ENCODE results near the gene SLC27A1.
A peak's percentile ranks its signal among the peaks of the same experiment; 100 is the strongest.
"Not testable (repeated sequence)": the region's sequence is repeated elsewhere in the genome, so short reads cannot be mapped to it uniquely, and the experiment has no call there.

The SLC27A1 gene

DNA sequence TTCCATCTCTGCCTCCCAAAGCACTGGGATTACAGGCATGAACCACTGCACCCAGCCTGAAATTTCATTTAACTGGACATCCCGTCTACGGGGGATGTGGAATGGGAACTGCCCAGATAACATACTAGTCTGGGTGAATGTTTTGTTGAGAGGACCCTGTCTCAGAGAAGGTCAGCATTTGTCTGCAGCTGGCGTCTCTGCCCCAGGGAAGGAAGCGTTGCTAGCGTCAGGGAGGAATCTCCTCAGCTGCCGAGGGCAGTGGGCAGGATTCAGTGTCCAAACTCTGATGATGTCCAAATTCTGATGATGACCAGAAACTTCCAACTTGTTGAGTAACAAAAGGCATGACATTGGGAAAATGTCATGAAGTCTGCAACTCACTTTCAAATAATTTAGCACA lies 12.7 kb upstream of the SLC27A1 start:
- no peak for DNase-seq

DNA sequence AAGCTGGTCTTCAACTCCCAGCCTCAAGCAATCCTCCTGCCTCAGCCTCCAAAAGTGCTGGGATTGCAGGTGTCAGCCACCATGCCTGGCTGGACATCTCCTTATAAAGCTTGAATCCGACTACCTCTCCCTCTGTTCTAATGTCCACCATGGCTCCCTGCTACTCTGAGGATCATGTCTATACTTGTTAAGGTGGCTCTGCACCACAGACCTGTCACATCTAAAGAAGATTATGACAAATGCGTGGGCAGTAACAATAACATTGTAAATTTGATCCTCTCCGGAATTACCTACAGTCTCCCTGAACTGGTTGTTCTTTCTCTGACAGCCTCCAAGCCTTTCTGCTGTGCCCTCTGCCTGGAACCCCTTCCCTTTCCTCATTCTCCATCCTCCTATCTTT lies 11.4 kb upstream of the SLC27A1 start:
- DNase-seq, result no peak

DNA sequence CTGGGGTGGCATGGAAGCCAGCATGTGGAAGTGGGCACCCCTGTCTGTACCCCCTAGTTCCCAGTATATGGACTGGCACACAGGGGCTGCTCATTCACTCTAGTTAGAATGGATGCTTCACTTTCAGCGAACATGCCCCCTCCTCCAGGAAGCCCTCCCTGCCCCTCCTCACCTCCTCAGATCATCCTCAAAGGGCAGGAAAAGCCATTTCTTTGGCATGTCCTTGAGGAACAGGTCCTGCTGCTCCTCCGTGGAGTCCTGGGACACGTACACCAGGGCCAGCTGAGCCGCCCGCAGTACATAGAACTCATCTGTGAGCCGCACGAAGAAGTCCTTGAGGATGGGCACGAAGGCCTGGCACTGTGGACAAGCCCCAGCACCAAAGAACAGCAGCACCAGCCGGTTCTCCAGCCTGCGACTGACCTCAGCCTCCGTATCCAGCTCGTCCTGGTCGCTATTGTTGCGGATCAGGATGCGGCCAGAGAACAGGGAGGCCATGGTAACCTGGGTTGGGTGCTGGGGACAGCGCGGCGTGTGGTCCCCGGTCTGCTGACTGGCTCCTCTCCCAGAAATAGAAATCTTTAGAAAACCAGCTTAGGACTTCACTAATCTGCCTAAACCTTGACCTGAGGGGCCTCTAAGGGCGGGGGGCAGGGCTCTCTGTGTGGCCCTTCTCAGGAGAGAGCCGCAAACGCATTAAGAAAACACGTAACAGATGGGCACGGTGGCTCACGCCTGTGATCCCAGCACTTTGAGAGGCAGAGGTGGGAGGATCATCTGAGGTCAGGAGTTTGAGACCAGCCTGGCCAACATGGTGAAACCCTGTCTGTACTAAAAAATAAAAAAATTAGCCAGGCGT lies 9.7 kb upstream of the SLC27A1 start, which contains the start of gene NXNL1:
NXNL1 (minus strand) TSS at position 555 of the 859 bp plus-strand sequence; CDS start at position 498, 57 bp downstream.
- no peak for DNase-seq

DNA sequence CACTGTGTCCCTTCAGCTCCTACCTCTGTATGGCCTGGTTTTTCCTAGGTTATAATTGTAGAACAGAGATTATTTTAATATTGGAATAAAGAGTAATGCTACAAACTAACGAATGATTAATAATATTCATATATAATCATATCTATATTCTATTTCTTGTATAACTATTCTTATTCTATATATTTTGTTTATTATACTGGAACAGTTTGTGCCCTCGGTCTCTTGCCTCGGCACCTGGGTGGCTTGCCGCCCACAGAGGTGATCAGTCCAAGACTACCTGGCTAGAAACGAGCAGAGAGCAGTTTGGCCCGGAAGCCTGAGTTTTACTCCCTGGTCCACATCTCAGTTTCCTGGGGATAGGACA lies 3.9 kb upstream of the SLC27A1 start:
- DNase-seq, result no peak

DNA sequence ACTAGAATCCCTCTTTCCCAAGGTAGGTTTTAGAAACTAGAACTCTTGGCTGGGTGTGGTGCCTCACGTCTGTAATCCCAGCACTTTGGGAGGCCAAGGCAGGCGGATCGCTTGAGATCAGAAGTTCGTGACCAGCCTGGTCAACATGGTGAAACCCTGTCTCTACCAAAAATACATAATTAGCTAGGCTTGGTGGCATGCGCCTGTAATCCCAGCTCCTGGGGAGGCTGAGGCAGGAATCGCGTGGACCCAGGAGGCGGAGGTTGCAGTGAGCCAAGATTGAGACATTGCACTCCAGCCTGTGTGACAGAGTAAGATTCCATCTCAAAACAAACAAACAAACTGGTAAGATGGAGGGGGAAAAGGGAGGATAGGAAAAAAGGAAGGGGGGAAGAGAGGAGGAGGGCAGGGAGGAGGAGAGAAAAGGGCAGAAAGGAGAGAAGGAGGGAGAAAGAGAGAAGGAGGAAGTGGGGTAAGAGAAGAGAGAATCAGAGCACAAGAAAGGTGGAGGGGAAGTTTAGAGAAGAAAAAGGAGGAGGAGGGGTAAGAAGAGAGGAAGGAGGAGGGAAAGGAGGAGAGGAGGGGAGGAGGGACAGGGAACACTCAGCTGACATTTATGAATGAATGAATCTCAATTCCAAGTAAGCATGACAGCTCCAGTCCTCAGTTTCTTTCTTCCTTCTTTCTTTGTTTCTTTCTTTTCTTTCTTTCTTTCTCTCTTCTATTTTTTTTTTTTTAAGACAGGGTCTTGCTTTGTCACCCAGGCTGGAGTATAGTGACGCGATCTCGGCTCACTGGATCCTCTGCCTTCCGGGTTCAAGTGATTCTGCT lies 2.6 kb upstream of the SLC27A1 start:
- DNase-seq, result no peak

DNA sequence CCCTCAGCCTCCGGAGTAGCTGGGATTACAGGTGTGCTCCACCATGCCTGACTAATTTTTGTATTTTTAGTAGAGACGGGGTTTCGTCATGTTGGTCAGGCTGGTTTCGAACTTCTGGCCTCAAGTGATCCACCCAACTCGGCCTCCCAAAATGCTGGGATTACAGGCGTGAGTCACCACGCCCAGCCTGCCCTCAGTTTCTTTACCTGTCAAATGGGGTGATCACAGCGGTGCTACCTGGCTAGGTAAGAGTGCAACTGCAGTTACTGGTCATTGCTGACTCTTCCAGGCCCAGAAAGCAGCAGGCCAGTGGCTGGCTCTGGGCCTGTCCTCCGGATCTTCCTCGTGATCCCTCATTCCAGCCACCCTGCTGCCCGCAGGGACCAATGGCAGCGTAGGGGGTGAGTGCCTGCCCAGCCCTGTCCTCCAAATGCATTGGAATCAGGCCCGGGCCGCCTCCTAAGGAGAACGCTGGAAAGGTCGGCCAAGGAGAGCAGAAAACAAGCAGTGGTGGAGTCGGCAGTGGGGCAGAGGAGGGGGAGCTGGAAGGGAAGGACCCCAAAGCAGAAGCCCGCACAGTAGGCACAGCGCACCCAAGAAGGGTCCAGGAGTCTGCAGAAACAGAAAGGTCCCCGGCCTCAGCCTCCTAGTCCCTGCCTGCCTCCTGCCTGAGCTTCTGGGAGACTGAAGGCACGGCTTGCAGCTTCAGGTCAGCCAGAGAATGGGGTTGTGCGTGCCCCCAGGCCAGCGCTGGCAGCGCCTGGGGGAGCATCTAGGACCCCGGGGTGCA lies 1.8 kb upstream of the SLC27A1 start:
- peak in 1 of 2 donors; percentile 51 for DNase-seq

DNA sequence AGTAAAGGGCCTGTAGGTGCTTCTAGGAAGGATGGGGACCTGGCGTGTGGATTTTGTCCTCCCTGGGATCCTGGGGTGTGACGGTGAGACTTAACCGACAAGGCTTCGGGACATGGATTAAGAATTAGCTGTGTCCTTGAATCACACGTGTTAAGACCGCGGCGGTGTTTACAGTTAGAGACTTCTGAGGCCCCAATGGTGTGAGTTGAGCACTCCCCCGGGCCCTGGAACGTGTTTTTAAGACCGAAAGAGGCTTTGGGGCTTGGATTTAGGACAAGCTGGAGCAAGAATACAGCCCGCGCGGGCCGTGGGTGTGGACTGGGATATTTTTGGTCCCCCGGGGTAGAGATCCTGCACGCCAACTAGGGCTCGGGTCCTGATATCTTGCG lies 1.2 kb upstream of the SLC27A1 start:
- no peak for DNase-seq

DNA sequence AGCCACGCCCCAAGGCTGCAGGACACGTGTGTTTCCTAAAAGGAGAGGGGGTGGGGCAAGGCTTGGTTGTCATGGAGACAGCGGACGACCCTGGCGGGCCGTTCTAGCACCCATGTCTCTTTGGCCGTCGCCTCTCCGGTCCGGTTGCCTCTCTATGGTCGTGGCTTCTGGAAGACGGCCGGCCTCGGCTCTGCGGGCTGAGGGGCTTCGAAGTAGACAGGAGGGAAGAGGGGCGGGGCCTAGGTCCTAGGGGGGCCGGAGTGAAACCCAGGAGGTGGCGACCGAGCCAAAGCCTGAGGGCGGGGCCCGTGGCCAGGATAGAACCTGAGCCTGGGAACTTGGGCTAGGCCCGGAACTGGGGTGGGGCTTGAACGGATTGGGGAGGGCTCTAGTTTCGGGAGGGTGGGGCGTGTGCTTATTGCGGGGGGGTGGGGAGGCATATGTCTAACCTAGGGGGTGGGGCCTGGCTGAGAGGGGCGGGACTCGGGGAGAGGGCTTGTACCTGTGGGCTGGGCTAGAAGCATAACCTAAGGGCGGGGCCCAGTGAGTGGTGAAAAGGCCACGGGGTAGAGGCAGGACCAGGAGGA lies 750 bp upstream of the SLC27A1 start:
- peak in 1 of 2 donors; percentile 66 for DNase-seq

DNA sequence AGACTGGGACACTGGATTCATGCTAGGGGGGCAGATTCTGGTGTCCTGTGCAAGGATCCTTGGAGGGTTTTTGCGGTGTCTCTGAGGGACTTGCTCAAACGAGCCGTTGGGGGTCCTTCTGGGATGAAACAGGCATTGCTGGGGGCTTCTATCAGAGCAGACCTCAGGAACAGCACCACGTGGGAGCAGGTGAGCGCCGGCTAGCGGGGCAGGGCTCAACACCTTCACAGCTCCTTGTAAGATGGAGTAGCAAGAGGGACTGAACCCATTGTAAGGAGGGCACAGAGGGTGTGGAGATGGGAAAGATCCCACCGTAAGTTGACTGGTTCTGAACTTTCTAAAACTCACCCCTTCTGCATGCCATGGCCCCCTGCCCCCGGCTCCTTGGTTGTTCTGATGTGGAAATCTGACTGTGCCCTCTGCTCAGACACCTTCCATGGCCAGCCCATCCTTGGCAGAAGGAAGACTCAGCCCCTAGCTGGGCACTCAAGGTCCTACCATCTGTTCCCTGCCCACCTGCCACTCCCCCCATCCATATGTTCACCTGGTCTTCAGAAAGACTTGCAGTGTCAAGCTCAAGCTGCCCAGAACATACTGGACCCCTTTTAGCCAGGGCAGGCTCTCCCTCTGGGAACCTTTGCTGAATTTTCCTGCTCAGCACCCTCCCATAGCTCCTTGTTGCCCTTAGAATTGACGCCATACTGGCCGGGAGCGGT lies 1.2 kb downstream of the SLC27A1 start:
- DNase-seq, result no peak

DNA sequence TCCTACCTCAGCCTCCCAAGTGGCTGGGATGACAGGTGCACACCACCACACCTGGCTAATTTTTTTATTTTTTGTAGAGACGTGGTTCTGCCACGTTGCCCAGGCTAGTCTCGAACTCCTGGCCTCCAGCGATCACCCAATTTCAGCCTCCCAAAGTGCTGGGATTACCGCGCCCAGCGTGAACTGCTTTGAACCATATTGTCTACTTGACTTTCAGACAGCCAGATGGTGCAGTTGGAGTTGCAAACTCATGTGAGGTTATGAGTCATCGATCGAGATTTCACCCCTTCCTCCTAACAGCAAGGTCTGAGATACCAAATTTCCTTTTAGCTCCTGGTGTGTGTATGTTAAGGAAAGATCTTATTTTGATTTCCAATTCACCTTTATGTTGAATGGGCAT lies 2.7 kb downstream of the SLC27A1 start:
- DNase-seq, result no peak

DNA sequence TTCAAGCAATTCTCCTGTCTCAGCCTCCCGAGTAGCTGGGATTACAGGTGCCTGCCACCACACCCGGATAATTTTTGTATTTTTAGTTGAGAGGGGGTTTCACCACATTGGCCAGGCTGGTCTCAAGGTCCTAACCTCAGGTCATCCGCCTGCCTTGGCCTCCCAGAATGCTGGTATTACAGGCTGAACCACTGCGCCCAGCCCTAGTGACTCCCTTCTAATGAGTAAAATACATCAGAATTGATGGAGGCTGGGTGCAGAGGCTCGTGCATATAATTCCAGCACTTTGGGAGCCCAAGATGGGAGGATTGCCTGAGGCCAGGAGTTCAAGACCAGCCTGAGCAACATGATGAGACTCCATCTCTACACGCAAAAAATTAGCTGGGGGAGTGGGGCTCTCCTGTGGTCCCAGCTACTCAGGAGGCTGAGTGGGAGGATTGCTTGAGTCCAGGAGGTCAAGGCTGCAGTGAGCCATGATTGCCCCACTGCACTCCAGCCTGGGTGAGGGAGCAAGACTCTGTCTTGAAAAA lies 4.8 kb downstream of the SLC27A1 start:
- not testable (repeated sequence) for DNase-seq

DNA sequence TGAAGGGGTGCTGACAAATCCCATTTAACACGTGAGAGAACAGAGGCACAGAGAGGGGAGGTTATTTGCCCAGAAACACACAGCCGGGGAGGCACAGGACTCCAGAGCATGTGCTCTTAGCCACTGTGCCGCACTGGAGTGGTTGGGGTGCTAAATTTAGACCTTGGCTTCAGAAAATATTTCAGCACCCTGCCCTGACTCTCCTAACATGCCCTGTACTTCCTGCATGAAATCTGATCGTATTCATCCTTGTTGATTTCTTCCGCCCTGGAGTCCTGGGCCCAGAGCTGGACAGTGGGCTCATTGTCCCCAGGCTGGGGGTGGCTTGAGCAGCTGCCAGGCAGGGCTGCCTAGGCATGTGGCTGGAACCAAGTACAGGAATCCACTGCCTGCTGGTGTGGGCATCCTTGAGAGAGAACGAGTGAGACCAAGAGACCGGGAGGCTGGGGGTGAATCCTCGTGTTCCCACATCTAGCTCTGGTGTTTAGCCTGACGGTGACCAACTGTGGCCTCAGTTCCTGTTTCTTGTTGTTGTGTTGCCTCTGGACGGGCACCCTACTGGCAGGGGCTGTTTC lies 5.3 kb downstream of the SLC27A1 start:
- peak; percentile 89 to 93 for DNase-seq

DNA sequence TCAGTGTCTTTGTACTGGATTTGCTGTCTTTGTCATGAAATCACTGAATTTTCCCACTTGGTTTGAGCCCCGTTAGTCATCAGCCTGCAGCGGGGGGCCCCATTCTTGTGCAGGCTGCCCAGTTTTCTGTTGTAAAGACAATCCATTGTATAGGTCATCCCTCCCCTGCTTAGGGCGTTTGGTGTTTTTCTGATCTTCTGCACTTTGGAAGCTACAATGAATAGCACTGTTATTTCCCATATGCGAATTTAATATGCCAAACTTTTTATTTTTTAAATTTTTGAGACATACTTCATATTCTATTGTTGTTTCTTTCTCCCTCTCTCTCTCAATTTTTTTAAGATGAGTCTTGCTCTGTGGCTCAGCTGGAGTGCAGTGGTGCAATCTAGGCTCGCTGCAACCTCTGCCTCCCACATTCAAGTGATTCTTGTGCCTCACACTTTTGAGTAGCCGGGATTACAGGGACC lies 9.0 kb downstream of the SLC27A1 start:
- DNase-seq, result no peak

DNA sequence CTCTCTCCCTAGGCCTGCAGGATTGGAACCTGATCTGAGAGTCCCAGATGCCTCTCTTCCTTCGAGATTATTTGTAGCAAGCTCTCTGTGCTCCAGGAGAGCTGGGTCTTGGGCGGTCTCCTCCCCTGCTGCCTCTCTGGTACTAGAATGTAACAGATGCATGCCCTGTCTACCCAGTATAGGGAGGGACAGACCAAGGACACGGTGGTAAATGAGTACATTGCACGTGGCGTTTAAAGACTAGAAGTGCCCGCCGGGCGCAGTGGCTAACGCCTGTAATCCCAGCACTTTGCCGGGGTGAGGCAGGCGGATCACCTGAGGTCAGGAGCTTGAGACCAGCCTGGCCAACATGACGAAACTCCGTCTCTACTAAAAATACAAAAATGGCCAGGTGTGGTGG lies 11.7 kb downstream of the SLC27A1 start:
- no peak for DNase-seq

DNA sequence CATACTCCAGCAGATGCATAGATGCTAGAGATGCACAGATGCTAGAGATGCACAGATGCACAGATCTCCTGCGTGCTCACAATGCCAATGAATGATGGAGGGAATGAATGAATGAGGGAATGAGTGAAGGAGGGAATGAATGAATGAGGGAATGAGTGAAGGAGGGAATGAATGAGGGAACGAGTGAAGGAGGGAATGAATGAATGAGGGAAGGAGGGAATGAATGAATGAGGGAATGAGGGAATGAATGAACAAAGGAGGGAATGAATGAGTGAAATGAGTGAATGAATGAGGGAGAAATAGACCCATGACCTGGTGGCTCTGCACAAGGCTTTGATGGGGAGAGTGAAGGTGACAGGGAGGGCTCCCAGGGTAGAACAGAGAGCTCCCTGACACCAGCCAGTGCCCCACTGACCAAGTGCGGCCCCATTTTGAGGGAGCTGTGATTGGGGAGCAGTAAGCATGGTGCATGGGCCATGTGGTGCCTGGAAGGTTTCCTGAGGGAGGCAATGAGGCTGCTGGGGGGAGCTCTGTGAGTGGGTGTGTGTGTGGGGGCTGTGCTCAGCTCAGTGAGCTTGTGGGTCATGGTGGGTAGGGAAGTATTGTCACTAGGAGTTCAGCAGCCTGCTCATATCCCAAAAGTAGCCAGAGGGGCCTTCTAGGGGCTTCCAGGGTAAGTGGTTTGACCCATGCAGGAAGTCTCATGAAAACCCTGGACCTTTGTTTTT lies 12.7 kb downstream of the SLC27A1 start:
- no peak for DNase-seq

DNA sequence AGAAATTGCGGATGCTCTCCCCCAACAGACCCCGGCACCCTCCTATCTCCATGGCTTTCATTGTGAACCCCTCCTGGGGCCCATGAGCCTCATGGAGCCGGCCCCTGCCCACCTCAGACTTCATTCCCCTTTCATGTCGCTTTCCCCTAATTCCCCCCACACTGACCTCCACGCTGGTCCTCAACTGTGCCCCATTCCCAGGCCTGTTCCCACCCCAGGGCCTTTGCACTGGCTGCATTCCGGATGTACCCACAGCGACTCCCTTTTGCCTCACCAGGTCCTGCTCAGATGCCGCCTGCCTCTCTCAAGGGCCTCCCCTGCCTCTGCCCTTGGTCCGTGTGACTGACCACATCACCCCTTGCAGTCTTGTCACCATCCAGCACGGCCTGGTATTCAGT lies 13.3 kb downstream of the SLC27A1 start:
- DNase-seq, result no peak

DNA sequence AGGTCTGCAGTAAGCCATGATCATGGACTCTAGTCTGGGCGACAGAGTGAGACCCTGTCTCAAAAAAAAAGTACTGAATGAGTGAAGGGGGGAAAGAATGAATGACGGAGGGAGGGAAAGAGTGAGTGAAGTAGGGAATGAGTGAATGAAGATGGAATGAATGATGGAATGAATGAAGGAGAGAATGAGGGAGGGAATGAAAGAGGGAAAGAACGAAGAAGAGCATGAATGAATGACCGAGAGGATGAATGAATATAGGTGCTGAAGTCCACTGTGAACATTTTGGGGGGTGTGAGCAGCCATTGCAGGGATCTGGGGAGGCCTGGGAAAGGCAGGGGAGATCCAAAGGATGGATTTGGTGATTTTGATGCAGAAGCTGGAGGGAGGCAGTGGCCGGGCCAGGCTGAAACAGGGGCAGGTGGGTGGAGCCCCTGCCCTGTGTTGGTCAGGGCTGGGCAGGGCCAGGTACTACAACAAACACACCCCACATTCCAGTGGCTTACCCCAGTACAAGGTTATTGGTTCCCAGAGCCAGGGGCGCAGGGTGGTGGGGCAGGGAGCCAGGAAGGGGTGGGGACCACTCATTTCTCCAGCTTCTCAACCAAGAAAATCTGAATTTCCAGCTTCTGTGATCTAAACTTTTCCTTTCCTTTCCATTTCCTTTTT lies 14.3 kb downstream of the SLC27A1 start:
- no peak for DNase-seq

DNA sequence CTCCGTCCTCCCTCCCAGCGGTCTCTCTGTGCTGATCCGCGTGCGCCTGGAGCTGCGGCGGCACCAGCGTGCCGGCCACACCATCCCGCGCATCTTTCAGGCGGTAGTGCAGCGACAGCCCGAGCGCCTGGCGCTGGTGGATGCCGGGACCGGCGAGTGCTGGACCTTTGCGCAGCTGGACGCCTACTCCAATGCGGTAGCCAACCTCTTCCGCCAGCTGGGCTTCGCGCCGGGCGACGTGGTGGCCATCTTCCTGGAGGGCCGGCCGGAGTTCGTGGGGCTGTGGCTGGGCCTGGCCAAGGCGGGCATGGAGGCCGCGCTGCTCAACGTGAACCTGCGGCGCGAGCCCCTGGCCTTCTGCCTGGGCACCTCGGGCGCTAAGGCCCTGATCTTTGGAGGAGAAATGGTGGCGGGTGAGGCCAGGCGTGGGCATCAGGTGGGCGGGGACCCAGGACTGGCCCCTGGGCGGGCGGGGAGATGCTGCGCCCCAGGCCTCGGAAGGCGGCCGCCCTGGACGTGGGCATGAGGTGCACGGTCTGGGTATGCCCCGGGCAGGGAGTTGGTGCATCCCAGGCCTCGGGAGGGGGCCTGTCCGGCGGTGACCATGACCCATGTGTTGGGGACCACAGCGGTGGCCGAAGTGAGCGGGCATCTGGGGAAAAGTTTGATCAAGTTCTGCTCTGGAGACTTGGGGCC lies 16.4 kb downstream of the SLC27A1 start:
- DNase-seq, result no peak

All from hippocampal formation (tissue), 2 donors.